Neural progenitor cell (in vitro differentiated cells): ENCODE data around the gene TMEM178B. TPM values are rescaled to one million over a fixed set of nuclear protein-coding genes. Genes with fewer than 3 reads are reported as not detected.

Experiments
- DNase-seq: peaks from one replicate; pipeline ENCODE4 v3.0.0-alpha.2; 2016; ENCODE audit warnings: low spot score
- H2AFZ ChIP-seq: fragments of 200-600 bp; sonication (generic); replicated peaks from 2 replicates; pipeline ENCODE4 v1.6.1; 2016; ENCODE audit warnings: antibody characterized with exemption
- H3F3A ChIP-seq: fragments of 200-600 bp; sonication (generic); 2 replicates; pipeline ENCODE4 v1.6.1; 2016; ENCODE audit warnings: antibody characterized with exemption, low read depth
- H3K27ac ChIP-seq: fragments of 200-600 bp; sonication (generic); 2 replicates; pipeline ENCODE4 v1.5.1; 2016; ENCODE audit warnings: mild to moderate bottlenecking
- H3K27me3 ChIP-seq: fragments of 200-600 bp; sonication (generic); 2 replicates; pipeline ENCODE4 v1.6.1; 2016; ENCODE audit warnings: mild to moderate bottlenecking, moderate library complexity
- H3K36me3 ChIP-seq: fragments of 200-600 bp; sonication (generic); 2 replicates; pipeline ENCODE4 v1.5.1; 2016
- H3K4me1 ChIP-seq: fragments of 200-600 bp; sonication (generic); 2 replicates; pipeline ENCODE4 v1.6.1; 2016; ENCODE audit warnings: mixed run types
- H3K4me2 ChIP-seq: fragments of 200-600 bp; sonication (generic); 2 replicates; pipeline ENCODE4 v1.6.1; 2016
- H3K4me3 ChIP-seq: fragments of 200-600 bp; sonication (generic); 2 replicates; pipeline ENCODE4 v1.5.1; 2016
- H3K79me2 ChIP-seq: fragments of 200-600 bp; sonication (generic); 2 replicates; pipeline ENCODE4 v1.6.1; 2016; ENCODE audit warnings: low read depth
- H3K9ac ChIP-seq: fragments of 200-600 bp; sonication (generic); 2 replicates; pipeline ENCODE4 v1.6.1; 2016
- H3K9me3 ChIP-seq: fragments of 200-600 bp; sonication (generic); 2 replicates; pipeline ENCODE4 v1.5.1; 2016; ENCODE audit warnings: low read depth
- H4K20me1 ChIP-seq: fragments of 200-600 bp; sonication (generic); 2 replicates; pipeline ENCODE4 v1.6.1; 2016; ENCODE audit warnings: low read depth
- H3K27ac Mint-ChIP-seq: 3 replicates; pipeline ENCODE4 v1.8.0; 2021; ENCODE audit warnings: mixed read lengths
- H3K27me3 Mint-ChIP-seq: 2 replicates; pipeline ENCODE4 v1.8.0; 2022; ENCODE audit warnings: low read depth, mild to moderate bottlenecking, inconsistent platforms, moderate library complexity, mixed read lengths; ENCODE audit not compliant: insufficient read depth
- H3K36me3 Mint-ChIP-seq: 3 replicates; pipeline ENCODE4 v1.8.0; 2021; ENCODE audit warnings: mixed read lengths
- H3K4me1 Mint-ChIP-seq: 3 replicates; pipeline ENCODE4 v1.8.0; 2021; ENCODE audit warnings: mixed read lengths
- H3K4me3 Mint-ChIP-seq: 3 replicates; pipeline ENCODE4 v1.8.0; 2021; ENCODE audit warnings: mild to moderate bottlenecking, moderate library complexity, mixed read lengths
- H3K9me3 Mint-ChIP-seq: 3 replicates; pipeline ENCODE4 v1.8.0; 2020; ENCODE audit warnings: mixed read lengths
- CTCF ChIP-seq: fragments of 200-600 bp; sonication (generic); IDR thresholded peaks from 2 replicates; pipeline ENCODE4 v1.5.1; 2017; ENCODE audit warnings: antibody characterized with exemption, mild to moderate bottlenecking
- EZH2 ChIP-seq: fragments of 200-600 bp; sonication (generic); IDR thresholded peaks from 2 replicates; pipeline ENCODE4 v1.6.1; 2017; ENCODE audit warnings: antibody characterized with exemption, mild to moderate bottlenecking, moderate library complexity
- EZH2phosphoT487 ChIP-seq: fragments of 200-600 bp; sonication (generic); IDR thresholded peaks from 2 replicates; pipeline ENCODE4 v1.6.1; 2017; ENCODE audit warnings: antibody characterized with exemption
- total RNA-seq: library from RNA; depleted of rRNA; stranded (reverse); fragments of >200 nt; gene quantifications from 2 replicates; pipeline ENCODE4 v1.2.3, GENCODE V29; 2015; ENCODE audit warnings: low replicate concordance

TMEM178B gene
- total RNA-seq, 1 donor from 2014 or later: 2.9 TPM

- H3K27ac ChIP-seq: no peak overlapping the region
- no peaks in the 10 kb centered on the region for H3K27me3 Mint-ChIP-seq
- no peaks in the 10 kb centered on the region for H3K36me3 ChIP-seq
- H3K9ac ChIP-seq: no peak overlapping the region
- H3K79me2 ChIP-seq: no peaks in the 10 kb centered on the region
- H3K9me3 ChIP-seq: no peaks in the 10 kb centered on the region
- no peaks in the 10 kb centered on the region for H3K27me3 ChIP-seq
- no peak overlapping the region for H3K27ac Mint-ChIP-seq
- H3K4me1 Mint-ChIP-seq: peaks cover 7% of the 10 kb centered on the region
- peaks cover 14% of the 10 kb centered on the region for H3K4me1 ChIP-seq
- H4K20me1 ChIP-seq: no peaks in the 10 kb centered on the region
- H3K4me3 ChIP-seq: no peak overlapping the region
- H3K4me3 Mint-ChIP-seq: no peak overlapping the region
- no peaks in the 10 kb centered on the region for H3K36me3 Mint-ChIP-seq
- H3K4me2 ChIP-seq: peak overlapping the region; percentile 8
- H3F3A ChIP-seq: peaks cover 8% of the 10 kb centered on the region
- no peak for TF ChIP-seq EZH2
- no peak for TF ChIP-seq EZH2phosphoT487
- TF ChIP-seq CTCF: no peak
- no peak overlapping the region for H2AFZ ChIP-seq
- DNase-seq: no peak
- no peaks in the 10 kb centered on the region for H3K9me3 Mint-ChIP-seq
Observed at GRCh38 chr7:141242568-141242967, 168.7 kb downstream of the TMEM178B start.

GRCh38 chr7:141243368-141243767, 169.5 kb downstream of the TMEM178B start:
- no peaks in the 10 kb centered on the region for H4K20me1 ChIP-seq
- no peak overlapping the region for H3K9ac ChIP-seq
- H3K27me3 ChIP-seq: no peaks in the 10 kb centered on the region
- no peak overlapping the region for H2AFZ ChIP-seq
- DNase-seq: no peak
- H3K4me1 ChIP-seq: peaks cover 14% of the 10 kb centered on the region
- Mint-ChIP-seq H3K4me1 (peaks cover 7% of the 10 kb centered on the region), H3K27ac (no peak overlapping the region), H3K4me3 (no peak overlapping the region), H3K36me3 (no peaks in the 10 kb centered on the region), H3K9me3 (no peaks in the 10 kb centered on the region), H3K27me3 (no peaks in the 10 kb centered on the region)
- H3K36me3 ChIP-seq: no peaks in the 10 kb centered on the region
- no peak for TF ChIP-seq CTCF
- TF ChIP-seq EZH2phosphoT487: no peak
- no peak for TF ChIP-seq EZH2
- H3K79me2 ChIP-seq: no peaks in the 10 kb centered on the region
- H3K4me3 ChIP-seq: no peak overlapping the region
- H3F3A ChIP-seq: peaks cover 8% of the 10 kb centered on the region
- no peak overlapping the region for H3K27ac ChIP-seq
- no peak overlapping the region for H3K4me2 ChIP-seq
- no peaks in the 10 kb centered on the region for H3K9me3 ChIP-seq

- H3F3A ChIP-seq: peaks cover 8% of the 10 kb centered on the region
- no peak for TF ChIP-seq CTCF
- TF ChIP-seq EZH2phosphoT487: no peak
- no peak for TF ChIP-seq EZH2
- H4K20me1 ChIP-seq: no peaks in the 10 kb centered on the region
- Mint-ChIP-seq H3K27ac (no peak overlapping the region), H3K27me3 (no peaks in the 10 kb centered on the region), H3K4me1 (peaks cover 7% of the 10 kb centered on the region), H3K9me3 (no peaks in the 10 kb centered on the region), H3K36me3 (no peaks in the 10 kb centered on the region), H3K4me3 (no peak overlapping the region)
- no peaks in the 10 kb centered on the region for H3K36me3 ChIP-seq
- H3K9ac ChIP-seq: no peak overlapping the region
- no peaks in the 10 kb centered on the region for H3K9me3 ChIP-seq
- H2AFZ ChIP-seq: no peak overlapping the region
- peaks cover 10% of the 10 kb centered on the region for H3K4me1 ChIP-seq
- no peaks in the 10 kb centered on the region for H3K27me3 ChIP-seq
- no peaks in the 10 kb centered on the region for H3K79me2 ChIP-seq
- no peak overlapping the region for H3K4me2 ChIP-seq
- no peak for DNase-seq
- no peak overlapping the region for H3K4me3 ChIP-seq
- H3K27ac ChIP-seq: no peak overlapping the region
Observed at GRCh38 chr7:141244435-141244834, 170.6 kb downstream of the TMEM178B start.
